ENCODE data around the gene FAF1. TPM values are rescaled to one million over a fixed set of nuclear protein-coding genes. Genes with fewer than 3 reads are reported as not detected.

Gene FAF1
- total and polyA plus RNA-seq, 9 of the 15 experiments (the other 6 are each of a cell fraction or from before 2014, with no cell fraction given) = 48.7 to 225 (median 118) TPM

DNA sequence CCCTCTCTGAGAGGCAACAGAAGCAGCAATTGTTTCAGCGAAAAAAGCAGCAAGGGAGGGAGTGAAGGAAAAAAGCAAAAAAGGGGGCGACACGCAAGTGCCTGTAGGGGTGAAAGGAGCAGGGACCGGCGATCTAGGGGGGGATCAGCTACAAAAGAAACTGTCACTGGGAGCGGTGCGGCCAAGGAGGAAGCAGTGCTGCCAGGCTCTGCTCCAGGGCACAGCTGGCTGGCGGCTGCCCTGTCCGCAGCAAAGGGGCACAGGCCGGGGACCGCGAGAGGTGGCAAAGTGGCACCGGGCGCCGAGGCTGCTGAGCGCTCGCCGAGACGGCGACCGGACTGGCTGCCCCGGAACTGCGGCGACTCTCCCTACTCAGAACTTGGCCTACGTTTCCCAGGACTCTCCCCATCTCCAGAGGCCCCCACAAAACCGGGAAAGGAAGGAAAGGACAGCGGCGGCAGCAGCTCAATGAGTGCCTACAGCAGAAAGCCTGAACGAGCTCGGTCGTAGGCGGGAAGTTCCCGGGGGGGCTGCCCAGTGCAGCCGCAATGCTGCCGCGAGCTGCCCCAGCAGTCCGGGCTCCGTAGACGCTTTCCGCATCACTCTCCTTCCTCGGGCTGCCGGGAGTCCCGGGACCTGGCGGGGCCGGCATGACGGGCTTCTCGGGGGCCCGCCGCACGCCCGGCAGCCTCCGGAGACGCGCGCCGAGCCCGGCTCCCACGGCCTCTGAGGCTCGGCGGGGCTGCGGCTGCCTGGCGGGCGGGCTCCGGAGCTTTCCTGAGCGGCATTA, 8.9 kb upstream of the FAF1 start (continued):
- TF ChIP-seq NR2F6 (CRISPR knock-in tag; IDR thresholded peaks at IDR 0.05) = no peak
- 0 out of 2 replicates have a peak, but pooled peaks have one; percentile 0 for TF ChIP-seq TEAD4 (IDR thresholded peaks at IDR 0.05; ENCODE audit: low read length)
- TF ChIP-seq TEAD4 (CRISPR knock-in tag; IDR thresholded peaks at IDR 0.05; ENCODE audit: borderline replicate concordance) = no peak
- no peak for TF ChIP-seq FOXK1 (CRISPR knock-in tag; IDR thresholded peaks at IDR 0.05; ENCODE audit: borderline replicate concordance)
- TF ChIP-seq, protein P1, sequence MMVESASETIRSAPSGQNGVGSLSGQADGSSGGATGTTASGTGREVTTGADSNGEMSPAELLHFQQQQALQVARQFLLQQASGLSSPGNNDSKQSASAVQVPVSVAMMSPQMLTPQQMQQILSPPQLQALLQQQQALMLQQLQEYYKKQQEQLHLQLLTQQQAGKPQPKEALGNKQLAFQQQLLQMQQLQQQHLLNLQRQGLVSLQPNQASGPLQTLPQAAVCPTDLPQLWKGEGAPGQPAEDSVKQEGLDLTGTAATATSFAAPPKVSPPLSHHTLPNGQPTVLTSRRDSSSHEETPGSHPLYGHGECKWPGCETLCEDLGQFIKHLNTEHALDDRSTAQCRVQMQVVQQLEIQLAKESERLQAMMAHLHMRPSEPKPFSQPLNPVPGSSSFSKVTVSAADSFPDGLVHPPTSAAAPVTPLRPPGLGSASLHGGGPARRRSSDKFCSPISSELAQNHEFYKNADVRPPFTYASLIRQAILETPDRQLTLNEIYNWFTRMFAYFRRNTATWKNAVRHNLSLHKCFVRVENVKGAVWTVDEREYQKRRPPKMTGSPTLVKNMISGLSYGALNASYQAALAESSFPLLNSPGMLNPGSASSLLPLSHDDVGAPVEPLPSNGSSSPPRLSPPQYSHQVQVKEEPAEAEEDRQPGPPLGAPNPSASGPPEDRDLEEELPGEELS (CRISPR knock-in tag; IDR thresholded peaks at IDR 0.05; ENCODE audit: borderline replicate concordance) = no peak
- no peak for TF ChIP-seq ELF2 (CRISPR knock-in tag; IDR thresholded peaks at IDR 0.05)
- TF ChIP-seq, protein P2, sequence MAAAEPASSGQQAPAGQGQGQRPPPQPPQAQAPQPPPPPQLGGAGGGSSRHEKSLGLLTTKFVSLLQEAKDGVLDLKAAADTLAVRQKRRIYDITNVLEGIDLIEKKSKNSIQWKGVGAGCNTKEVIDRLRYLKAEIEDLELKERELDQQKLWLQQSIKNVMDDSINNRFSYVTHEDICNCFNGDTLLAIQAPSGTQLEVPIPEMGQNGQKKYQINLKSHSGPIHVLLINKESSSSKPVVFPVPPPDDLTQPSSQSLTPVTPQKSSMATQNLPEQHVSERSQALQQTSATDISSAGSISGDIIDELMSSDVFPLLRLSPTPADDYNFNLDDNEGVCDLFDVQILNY (CRISPR knock-in tag; IDR thresholded peaks at IDR 0.05) = no peak
- no peak for TF ChIP-seq ZNF57 (CRISPR knock-in tag; IDR thresholded peaks at IDR 0.05)
- TF ChIP-seq, protein P3, sequence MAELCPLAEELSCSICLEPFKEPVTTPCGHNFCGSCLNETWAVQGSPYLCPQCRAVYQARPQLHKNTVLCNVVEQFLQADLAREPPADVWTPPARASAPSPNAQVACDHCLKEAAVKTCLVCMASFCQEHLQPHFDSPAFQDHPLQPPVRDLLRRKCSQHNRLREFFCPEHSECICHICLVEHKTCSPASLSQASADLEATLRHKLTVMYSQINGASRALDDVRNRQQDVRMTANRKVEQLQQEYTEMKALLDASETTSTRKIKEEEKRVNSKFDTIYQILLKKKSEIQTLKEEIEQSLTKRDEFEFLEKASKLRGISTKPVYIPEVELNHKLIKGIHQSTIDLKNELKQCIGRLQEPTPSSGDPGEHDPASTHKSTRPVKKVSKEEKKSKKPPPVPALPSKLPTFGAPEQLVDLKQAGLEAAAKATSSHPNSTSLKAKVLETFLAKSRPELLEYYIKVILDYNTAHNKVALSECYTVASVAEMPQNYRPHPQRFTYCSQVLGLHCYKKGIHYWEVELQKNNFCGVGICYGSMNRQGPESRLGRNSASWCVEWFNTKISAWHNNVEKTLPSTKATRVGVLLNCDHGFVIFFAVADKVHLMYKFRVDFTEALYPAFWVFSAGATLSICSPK (IDR thresholded peaks at IDR 0.05; ENCODE audit: borderline replicate concordance) = no peak
- no peak for TF ChIP-seq ZNF77 (CRISPR knock-in tag; IDR thresholded peaks at IDR 0.05)
- TF ChIP-seq, protein P4, sequence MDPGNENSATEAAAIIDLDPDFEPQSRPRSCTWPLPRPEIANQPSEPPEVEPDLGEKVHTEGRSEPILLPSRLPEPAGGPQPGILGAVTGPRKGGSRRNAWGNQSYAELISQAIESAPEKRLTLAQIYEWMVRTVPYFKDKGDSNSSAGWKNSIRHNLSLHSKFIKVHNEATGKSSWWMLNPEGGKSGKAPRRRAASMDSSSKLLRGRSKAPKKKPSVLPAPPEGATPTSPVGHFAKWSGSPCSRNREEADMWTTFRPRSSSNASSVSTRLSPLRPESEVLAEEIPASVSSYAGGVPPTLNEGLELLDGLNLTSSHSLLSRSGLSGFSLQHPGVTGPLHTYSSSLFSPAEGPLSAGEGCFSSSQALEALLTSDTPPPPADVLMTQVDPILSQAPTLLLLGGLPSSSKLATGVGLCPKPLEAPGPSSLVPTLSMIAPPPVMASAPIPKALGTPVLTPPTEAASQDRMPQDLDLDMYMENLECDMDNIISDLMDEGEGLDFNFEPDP (CRISPR knock-in tag; IDR thresholded peaks at IDR 0.05) = no peak
- TF ChIP-seq SIN3A (IDR thresholded peaks at IDR 0.05; ENCODE audit: borderline replicate concordance in 2 of 2, control insufficient read depth in 1 of 2, low read depth in 2 of 2, low read length in 2 of 2) = peak in 1 of 2 experiments; percentile 59; a peak in 1 of 4 replicates
- no peak for TF ChIP-seq ZKSCAN8 (CRISPR knock-in tag; IDR thresholded peaks at IDR 0.05)
- no peak for TF ChIP-seq SMAD4 (CRISPR knock-in tag; conservative IDR thresholded peaks at IDR 0.05)
- TF ChIP-seq, protein P5, sequence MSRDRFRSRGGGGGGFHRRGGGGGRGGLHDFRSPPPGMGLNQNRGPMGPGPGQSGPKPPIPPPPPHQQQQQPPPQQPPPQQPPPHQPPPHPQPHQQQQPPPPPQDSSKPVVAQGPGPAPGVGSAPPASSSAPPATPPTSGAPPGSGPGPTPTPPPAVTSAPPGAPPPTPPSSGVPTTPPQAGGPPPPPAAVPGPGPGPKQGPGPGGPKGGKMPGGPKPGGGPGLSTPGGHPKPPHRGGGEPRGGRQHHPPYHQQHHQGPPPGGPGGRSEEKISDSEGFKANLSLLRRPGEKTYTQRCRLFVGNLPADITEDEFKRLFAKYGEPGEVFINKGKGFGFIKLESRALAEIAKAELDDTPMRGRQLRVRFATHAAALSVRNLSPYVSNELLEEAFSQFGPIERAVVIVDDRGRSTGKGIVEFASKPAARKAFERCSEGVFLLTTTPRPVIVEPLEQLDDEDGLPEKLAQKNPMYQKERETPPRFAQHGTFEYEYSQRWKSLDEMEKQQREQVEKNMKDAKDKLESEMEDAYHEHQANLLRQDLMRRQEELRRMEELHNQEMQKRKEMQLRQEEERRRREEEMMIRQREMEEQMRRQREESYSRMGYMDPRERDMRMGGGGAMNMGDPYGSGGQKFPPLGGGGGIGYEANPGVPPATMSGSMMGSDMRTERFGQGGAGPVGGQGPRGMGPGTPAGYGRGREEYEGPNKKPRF (IDR thresholded peaks at IDR 0.05; ENCODE audit: low read depth, low read length) = no peak
- TF ChIP-seq, protein P6, sequence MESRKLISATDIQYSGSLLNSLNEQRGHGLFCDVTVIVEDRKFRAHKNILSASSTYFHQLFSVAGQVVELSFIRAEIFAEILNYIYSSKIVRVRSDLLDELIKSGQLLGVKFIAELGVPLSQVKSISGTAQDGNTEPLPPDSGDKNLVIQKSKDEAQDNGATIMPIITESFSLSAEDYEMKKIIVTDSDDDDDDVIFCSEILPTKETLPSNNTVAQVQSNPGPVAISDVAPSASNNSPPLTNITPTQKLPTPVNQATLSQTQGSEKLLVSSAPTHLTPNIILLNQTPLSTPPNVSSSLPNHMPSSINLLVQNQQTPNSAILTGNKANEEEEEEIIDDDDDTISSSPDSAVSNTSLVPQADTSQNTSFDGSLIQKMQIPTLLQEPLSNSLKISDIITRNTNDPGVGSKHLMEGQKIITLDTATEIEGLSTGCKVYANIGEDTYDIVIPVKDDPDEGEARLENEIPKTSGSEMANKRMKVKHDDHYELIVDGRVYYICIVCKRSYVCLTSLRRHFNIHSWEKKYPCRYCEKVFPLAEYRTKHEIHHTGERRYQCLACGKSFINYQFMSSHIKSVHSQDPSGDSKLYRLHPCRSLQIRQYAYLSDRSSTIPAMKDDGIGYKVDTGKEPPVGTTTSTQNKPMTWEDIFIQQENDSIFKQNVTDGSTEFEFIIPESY (CRISPR knock-in tag; IDR thresholded peaks at IDR 0.05) = no peak

Data from K562 (cell line).